ENCODE data around the gene DSG3. TPM values are rescaled to one million over a fixed set of nuclear protein-coding genes. Genes with fewer than 3 reads are reported as not detected.

The DSG3 gene
- total and polyA plus RNA-seq, 5 donors from 2014 or later = not detected

DNA sequence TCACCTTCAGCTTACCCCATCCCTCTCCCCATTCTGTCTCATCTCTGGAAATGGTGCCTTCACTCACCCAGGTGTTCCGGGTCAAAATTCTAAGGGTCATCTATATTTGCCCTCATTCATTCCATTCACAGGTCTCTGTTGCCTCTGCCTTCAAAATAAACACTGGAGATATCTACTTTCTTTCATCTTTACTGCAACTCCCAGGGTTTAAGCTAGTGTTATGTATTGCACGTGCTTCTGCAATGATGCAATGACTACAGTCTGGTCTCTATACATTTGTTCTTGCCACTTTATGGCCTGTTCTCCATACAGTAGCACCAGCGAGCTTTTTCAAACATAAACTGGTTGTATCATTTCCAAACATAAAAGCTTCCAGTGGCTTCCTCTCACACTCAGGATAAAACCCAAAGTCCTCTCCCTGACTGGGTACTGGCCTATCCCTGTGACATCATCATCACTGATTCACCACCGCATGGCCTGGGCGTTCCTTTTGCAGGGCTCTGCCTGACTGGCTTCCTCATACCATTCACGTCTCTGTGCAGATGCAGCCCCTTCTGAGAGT is 64.7 kb downstream of the DSG3 start:
- H3K36me3 Mint-ChIP-seq = no peaks in the 10 kb centered on the region
- no peaks in the 10 kb centered on the region for H3K9me3 ChIP-seq (ENCODE audit: control insufficient read depth in 2 of 2, low read length in 2 of 2)
- H3K27ac Mint-ChIP-seq = no peak overlapping the region
- DNase-seq (no peak), ATAC-seq (ENCODE audit: low read depth in 2 of 2) (no peak)
- no peaks in the 10 kb centered on the region for H3K27me3 ChIP-seq (ENCODE audit: control insufficient read depth, insufficient read depth, low read length)
- peaks cover 0 to 2% (median 0%) of the 10 kb centered on the region in 7 donors for H3K9me3 Mint-ChIP-seq
- no peak overlapping the region for H3K4me3 ChIP-seq (ENCODE audit: low read depth, low read length)
- no peaks in the 10 kb centered on the region for H3K4me1 Mint-ChIP-seq
- no peak overlapping the region for H3K4me3 Mint-ChIP-seq
- H3K27me3 Mint-ChIP-seq = peaks cover 6% of the 10 kb centered on the region
- H3K36me3 ChIP-seq (ENCODE audit: control insufficient read depth, insufficient read depth, low read length) = no peaks in the 10 kb centered on the region
- H3K27ac ChIP-seq (ENCODE audit: insufficient read depth, low read length, poor library complexity, severe bottlenecking) = no peak overlapping the region
- H3K4me1 ChIP-seq (ENCODE audit: control insufficient read depth, insufficient read depth, low read length, poor library complexity, severe bottlenecking) = no peaks in the 10 kb centered on the region

DNA sequence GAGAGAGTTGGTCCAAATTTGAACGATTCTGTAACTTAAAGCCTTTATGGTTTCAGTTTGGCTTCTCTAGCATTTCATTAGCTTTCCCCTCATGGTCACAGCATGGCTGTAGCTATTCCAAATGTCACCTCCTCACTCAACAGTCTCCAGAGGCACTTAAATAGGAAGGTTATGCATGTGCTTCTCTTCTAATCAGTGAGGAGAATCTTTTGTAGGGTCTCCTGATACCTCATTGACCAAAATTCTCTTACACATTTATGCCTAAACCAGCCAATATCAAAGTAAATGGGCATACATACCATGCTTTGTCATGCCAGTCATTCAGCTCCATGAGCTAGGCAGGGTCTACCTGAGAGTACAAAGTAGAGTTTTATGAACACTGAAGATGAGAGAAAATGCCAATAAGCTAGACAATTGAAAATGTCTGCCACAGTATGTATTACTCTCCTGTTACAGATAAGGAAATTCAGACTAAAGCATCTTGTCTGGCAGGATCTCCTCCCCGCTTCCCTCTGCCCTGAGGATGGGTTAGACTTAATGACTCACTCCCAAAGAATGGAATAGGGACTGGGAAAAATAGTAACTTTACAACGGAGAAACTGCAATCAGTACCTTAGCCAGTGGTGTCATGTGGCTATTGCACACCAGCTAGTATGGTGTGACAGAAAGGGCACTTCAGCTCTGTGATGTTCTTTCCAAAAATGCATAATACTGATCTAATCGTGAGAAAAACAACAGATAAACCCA is 65.8 kb downstream of the DSG3 start:
- Mint-ChIP-seq H3K27me3 (peaks cover 6% of the 10 kb centered on the region), H3K4me1 (no peaks in the 10 kb centered on the region), H3K36me3 (no peaks in the 10 kb centered on the region), H3K4me3 (no peak overlapping the region), H3K9me3 (peaks cover 0 to 1% (median 0%) of the 10 kb centered on the region in 7 donors), H3K27ac (no peak overlapping the region)
- Histone ChIP-seq H3K4me1 (ENCODE audit: control insufficient read depth, insufficient read depth, low read length, poor library complexity, severe bottlenecking) (no peaks in the 10 kb centered on the region), H3K9me3 (ENCODE audit: control insufficient read depth in 2 of 2, low read length in 2 of 2) (no peaks in the 10 kb centered on the region), H3K36me3 (ENCODE audit: control insufficient read depth, insufficient read depth, low read length) (no peaks in the 10 kb centered on the region), H3K27me3 (ENCODE audit: control insufficient read depth, insufficient read depth, low read length) (no peaks in the 10 kb centered on the region), H3K27ac (ENCODE audit: insufficient read depth, low read length, poor library complexity, severe bottlenecking) (no peak overlapping the region), H3K4me3 (ENCODE audit: low read depth, low read length) (no peak overlapping the region)
- no peak for ATAC-seq (ENCODE audit: low read depth in 2 of 2)
- DNase-seq = no peak

DNA sequence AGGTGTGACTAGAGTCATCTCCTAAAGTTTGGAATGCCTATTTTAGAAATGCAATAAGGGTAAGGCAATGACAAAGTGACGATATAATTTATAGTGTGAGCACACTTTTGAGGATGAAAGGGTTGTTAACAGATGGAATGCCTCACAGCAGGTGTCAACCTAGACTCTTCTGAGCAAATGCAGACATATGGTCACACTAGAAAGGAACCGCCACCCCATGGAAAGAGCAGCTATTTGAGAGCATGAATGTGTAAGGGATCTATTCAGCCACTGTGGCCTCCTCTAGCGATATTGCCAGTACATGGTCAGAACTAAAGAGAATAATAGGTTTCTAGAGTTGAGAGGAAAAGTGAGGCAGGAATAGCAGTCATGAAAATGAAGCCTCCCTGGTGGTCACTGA is 68.9 kb downstream of the DSG3 start:
- Histone ChIP-seq H3K4me3 (ENCODE audit: low read depth, low read length) (no peak overlapping the region), H3K36me3 (ENCODE audit: control insufficient read depth, insufficient read depth, low read length) (no peaks in the 10 kb centered on the region), H3K27me3 (ENCODE audit: control insufficient read depth, insufficient read depth, low read length) (no peaks in the 10 kb centered on the region), H3K4me1 (ENCODE audit: control insufficient read depth, insufficient read depth, low read length, poor library complexity, severe bottlenecking) (no peaks in the 10 kb centered on the region), H3K27ac (ENCODE audit: insufficient read depth, low read length, poor library complexity, severe bottlenecking) (no peak overlapping the region), H3K9me3 (ENCODE audit: control insufficient read depth in 2 of 2, low read length in 2 of 2) (no peaks in the 10 kb centered on the region)
- no peak for DNase-seq
- peaks cover 6% of the 10 kb centered on the region for H3K27me3 Mint-ChIP-seq
- H3K4me1 Mint-ChIP-seq = no peaks in the 10 kb centered on the region
- no peak for ATAC-seq (ENCODE audit: low read depth in 2 of 2)
- H3K27ac Mint-ChIP-seq = no peak overlapping the region
- H3K4me3 Mint-ChIP-seq = no peak overlapping the region
- H3K36me3 Mint-ChIP-seq = no peaks in the 10 kb centered on the region
- H3K9me3 Mint-ChIP-seq = peaks cover 0 to 4% (median 0%) of the 10 kb centered on the region in 7 donors

DNA sequence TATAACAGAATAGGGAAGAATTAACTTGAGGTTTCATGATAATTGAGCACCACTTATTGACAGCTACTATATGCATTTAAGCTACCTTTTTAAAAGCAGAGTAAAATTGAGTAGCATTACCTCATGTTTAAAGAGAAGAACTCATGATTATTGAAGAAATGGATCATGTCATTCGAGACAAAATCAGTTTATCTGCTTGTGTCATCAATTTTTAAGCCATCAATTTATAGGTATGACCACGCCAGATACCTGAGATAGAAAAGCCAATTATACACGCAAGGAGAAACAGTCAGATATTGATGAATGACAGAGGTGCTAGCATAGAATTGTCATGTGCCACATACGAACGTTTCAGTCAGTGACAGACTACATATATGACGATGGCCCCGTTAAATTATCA is 78.8 kb downstream of the DSG3 start:
- no peak overlapping the region for H3K4me3 Mint-ChIP-seq
- H3K9me3 Mint-ChIP-seq = no peaks in the 10 kb centered on the region
- H3K27ac ChIP-seq (ENCODE audit: insufficient read depth, low read length, poor library complexity, severe bottlenecking) = no peak overlapping the region
- no peak for ATAC-seq (ENCODE audit: low read depth in 2 of 2)
- H3K27me3 Mint-ChIP-seq = no peaks in the 10 kb centered on the region
- H3K27me3 ChIP-seq (ENCODE audit: control insufficient read depth, insufficient read depth, low read length) = no peaks in the 10 kb centered on the region
- no peak overlapping the region for H3K27ac Mint-ChIP-seq
- no peaks in the 10 kb centered on the region for H3K4me1 ChIP-seq (ENCODE audit: control insufficient read depth, insufficient read depth, low read length, poor library complexity, severe bottlenecking)
- no peaks in the 10 kb centered on the region for H3K36me3 ChIP-seq (ENCODE audit: control insufficient read depth, insufficient read depth, low read length)
- H3K9me3 ChIP-seq (ENCODE audit: control insufficient read depth in 2 of 2, low read length in 2 of 2) = no peaks in the 10 kb centered on the region
- no peak for DNase-seq
- no peak overlapping the region for H3K4me3 ChIP-seq (ENCODE audit: low read depth, low read length)
- H3K4me1 Mint-ChIP-seq = no peaks in the 10 kb centered on the region
- H3K36me3 Mint-ChIP-seq = no peaks in the 10 kb centered on the region

Other genes starting within 250 kb of the DSG3 start
- gene DSG1, start 129.6 kb upstream of the DSG3 start, total RNA-seq = not detected
- gene DSG1, start 129.6 kb upstream of the DSG3 start, polyA plus RNA-seq = not detected
- not detected for gene DSG4, start 71.0 kb upstream of the DSG3 start, total RNA-seq
- gene DSG4, start 71.0 kb upstream of the DSG3 start, polyA plus RNA-seq = not detected
- 0.10 TPM for gene DSG2, start 50.4 kb downstream of the DSG3 start, total RNA-seq
- not detected for gene DSG2, start 50.4 kb downstream of the DSG3 start, polyA plus RNA-seq
- gene TTR, start 144.1 kb downstream of the DSG3 start, total RNA-seq = not detected
- gene TTR, start 144.1 kb downstream of the DSG3 start, polyA plus RNA-seq = not detected
- 0.47 TPM for gene B4GALT6, start 236.8 kb downstream of the DSG3 start, total RNA-seq
- not detected for gene B4GALT6, start 236.8 kb downstream of the DSG3 start, polyA plus RNA-seq